OCI-LY7 (cell line): ENCODE data around the gene FAM240B. TPM values are rescaled to one million over a fixed set of nuclear protein-coding genes. Genes with fewer than 3 reads are reported as not detected.

ENCODE experiments used
- BruUV-seq: library from RNA; stranded (reverse); fragments of 400-500 nt; replicated peaks from 2 replicates; lab custom pipeline; 2021; lab: Mats Ljungman, UMichigan
- CTCF ChIA-PET: fragments of 300-600 bp; sonication (Branson Sonifier 250); formaldehyde crosslinking; loops from one replicate; lab custom pipeline; 2022; ENCODE audit warnings: antibody characterized with exemption; ENCODE audit not compliant: unreplicated experiment; lab: Charles Lee
- POLR2A ChIA-PET: fragments of 300-600 bp; sonication (Branson Sonifier 250); formaldehyde crosslinking; loops from one replicate; lab custom pipeline; 2022; ENCODE audit warnings: antibody characterized with exemption; lab: Charles Lee
- DNase-seq: peaks from one replicate; pipeline ENCODE4 v3.0.0-alpha.2; 2015; ENCODE audit warnings: low spot score
- H2AFZ ChIP-seq: fragments of 200-600 bp; sonication (generic), shearing (Covaris generic); 2 replicates; pipeline ENCODE4 v1.6.1; 2014; ENCODE audit warnings: mild to moderate bottlenecking, antibody characterized with exemption, low read length, moderate library complexity
- H3K27ac ChIP-seq: fragments of 200-600 bp; sonication (generic); 2 replicates; pipeline ENCODE4 v1.5.1; 2014; ENCODE audit warnings: mixed run types, low read depth, mild to moderate bottlenecking, moderate library complexity, low read length, inconsistent platforms; ENCODE audit not compliant: poor library complexity, severe bottlenecking
- H3K36me3 ChIP-seq: fragments of 200-600 bp; sonication (generic); 2 replicates; pipeline ENCODE4 v1.6.1; 2014; ENCODE audit warnings: mild to moderate bottlenecking, antibody characterized with exemption, low read length, moderate library complexity, mixed read lengths; ENCODE audit not compliant: insufficient read depth
- H3K4me1 ChIP-seq: fragments of 200-600 bp; sonication (generic); 2 replicates; pipeline ENCODE4 v1.5.1; 2014; ENCODE audit warnings: mild to moderate bottlenecking, low read length; ENCODE audit not compliant: insufficient read depth, poor library complexity, severe bottlenecking
- H3K4me2 ChIP-seq: fragments of 200-600 bp; sonication (generic); 2 replicates; pipeline ENCODE4 v1.6.1; 2014; ENCODE audit warnings: mild to moderate bottlenecking, low read length
- H3K4me3 ChIP-seq: fragments of 200-600 bp; sonication (generic); 2 replicates; pipeline ENCODE4 v1.5.1; 2014; ENCODE audit warnings: mild to moderate bottlenecking, low read depth, low read length; ENCODE audit not compliant: poor library complexity, severe bottlenecking
- H3K79me2 ChIP-seq: fragments of 200-600 bp; sonication (generic); 2 replicates; pipeline ENCODE4 v1.6.1; 2016; ENCODE audit warnings: low read depth, mild to moderate bottlenecking, low read length, moderate library complexity, mixed read lengths; ENCODE audit not compliant: insufficient read depth
- H3K9me2 ChIP-seq: fragments of 200-600 bp; sonication (generic); 2 replicates; pipeline ENCODE4 v1.6.1; 2016; ENCODE audit warnings: mild to moderate bottlenecking, low read length, mixed read lengths; ENCODE audit not compliant: insufficient read depth
- H3K9me3 ChIP-seq: fragments of 200-600 bp; sonication (generic); 2 replicates; pipeline ENCODE4 v1.6.1; 2014; ENCODE audit warnings: mild to moderate bottlenecking, mixed run types, low read length, mixed read lengths
- H4K20me1 ChIP-seq: fragments of 200-600 bp; sonication (generic); 2 replicates; pipeline ENCODE4 v1.6.1; 2014; ENCODE audit warnings: mild to moderate bottlenecking, antibody characterized with exemption, low read length, moderate library complexity, mixed read lengths; ENCODE audit not compliant: insufficient read depth
- EZH2phosphoT487 ChIP-seq: fragments of 200-600 bp; sonication (generic); IDR thresholded peaks from 2 replicates; pipeline ENCODE4 v1.6.1; 2018; ENCODE audit warnings: low read depth, borderline replicate concordance, mild to moderate bottlenecking, mixed run types, antibody characterized with exemption, low read length, moderate library complexity, mixed read lengths
- intact Hi-C: fragments of 100-400 bp; cut with micrococcal nuclease; formaldehyde crosslinking; loops from one replicate; pipeline ENCODE4 v1.10.0; 2022; ENCODE audit not compliant: unreplicated experiment
- total RNA-seq, 2 experiments: library from RNA; depleted of rRNA in 1 of 2; stranded (reverse); fragments of >200 nt in 1 of 2; shearing (Covaris generic) in 1 of 2; gene quantifications; 2 replicates each; pipeline ENCODE4 v1.2.3, GENCODE V29; 2014 to 2022
- TF ChIP-seq, protein P1 (sequence below): fragments of 200-600 bp; sonication (generic); conservative IDR thresholded peaks from 2 replicates; pipeline ENCODE4 v1.5.1; 2014; ENCODE audit warnings: mild to moderate bottlenecking, antibody characterized with exemption, low read length, moderate library complexity, mixed read lengths

FAM240B gene
- total RNA-seq, 2 experiments from 2014 or later: not detected

- no TSS peak for BruUV-seq
- no peak for TF ChIP-seq EZH2phosphoT487
- TF ChIP-seq, protein P1, sequence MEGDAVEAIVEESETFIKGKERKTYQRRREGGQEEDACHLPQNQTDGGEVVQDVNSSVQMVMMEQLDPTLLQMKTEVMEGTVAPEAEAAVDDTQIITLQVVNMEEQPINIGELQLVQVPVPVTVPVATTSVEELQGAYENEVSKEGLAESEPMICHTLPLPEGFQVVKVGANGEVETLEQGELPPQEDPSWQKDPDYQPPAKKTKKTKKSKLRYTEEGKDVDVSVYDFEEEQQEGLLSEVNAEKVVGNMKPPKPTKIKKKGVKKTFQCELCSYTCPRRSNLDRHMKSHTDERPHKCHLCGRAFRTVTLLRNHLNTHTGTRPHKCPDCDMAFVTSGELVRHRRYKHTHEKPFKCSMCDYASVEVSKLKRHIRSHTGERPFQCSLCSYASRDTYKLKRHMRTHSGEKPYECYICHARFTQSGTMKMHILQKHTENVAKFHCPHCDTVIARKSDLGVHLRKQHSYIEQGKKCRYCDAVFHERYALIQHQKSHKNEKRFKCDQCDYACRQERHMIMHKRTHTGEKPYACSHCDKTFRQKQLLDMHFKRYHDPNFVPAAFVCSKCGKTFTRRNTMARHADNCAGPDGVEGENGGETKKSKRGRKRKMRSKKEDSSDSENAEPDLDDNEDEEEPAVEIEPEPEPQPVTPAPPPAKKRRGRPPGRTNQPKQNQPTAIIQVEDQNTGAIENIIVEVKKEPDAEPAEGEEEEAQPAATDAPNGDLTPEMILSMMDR: no peak
- no peak overlapping the region for H3K27ac ChIP-seq
- no peak overlapping the region for H2AFZ ChIP-seq
- intact Hi-C loops: no loop called here
- no peak overlapping the region for H3K4me3 ChIP-seq
- no peaks in the 10 kb centered on the region for H4K20me1 ChIP-seq
- H3K79me2 ChIP-seq: no peaks in the 10 kb centered on the region
- no peaks in the 10 kb centered on the region for H3K4me1 ChIP-seq
- no peaks in the 10 kb centered on the region for H3K9me3 ChIP-seq
- no peak for DNase-seq
- no peaks in the 10 kb centered on the region for H3K9me2 ChIP-seq
- no peak overlapping the region for H3K4me2 ChIP-seq
- no peaks in the 10 kb centered on the region for H3K36me3 ChIP-seq
- POLR2A ChIA-PET: no interaction called here
- CTCF ChIA-PET: no interaction called here
Observed at GRCh38 chr9:38670542-38671371, 49.2 kb downstream of the FAM240B start.

GRCh38 chr9:38668791-38669466 is 51.0 kb downstream of the FAM240B start:
- intact Hi-C loops: no loop called here

GRCh38 chr9:38662763-38663593 is 57.0 kb downstream of the FAM240B start:
- DNase-seq: no peak
- intact Hi-C loops: no loop called here
- BruUV-seq: no TSS peak
- no peak overlapping the region for H3K27ac ChIP-seq
- H3K4me3 ChIP-seq: no peak overlapping the region
- no peak overlapping the region for H2AFZ ChIP-seq
- H3K4me2 ChIP-seq: no peak overlapping the region
- CTCF ChIA-PET: no interaction called here
- no peaks in the 10 kb centered on the region for H3K79me2 ChIP-seq
- no peaks in the 10 kb centered on the region for H3K36me3 ChIP-seq
- no peaks in the 10 kb centered on the region for H4K20me1 ChIP-seq
- no peaks in the 10 kb centered on the region for H3K9me3 ChIP-seq
- H3K4me1 ChIP-seq: no peaks in the 10 kb centered on the region
- TF ChIP-seq, protein P1: no peak
- no peak for TF ChIP-seq EZH2phosphoT487
- H3K9me2 ChIP-seq: no peaks in the 10 kb centered on the region
- POLR2A ChIA-PET: no interaction called here

More at GRCh38 chr9:38668791-38669466, 51.0 kb downstream of the FAM240B start:
- BruUV-seq: no TSS peak
- ChIA-PET POLR2A (no interaction called here), CTCF (no interaction called here)
- Histone ChIP-seq H3K4me3 (no peak overlapping the region), H3K27ac (no peak overlapping the region), H3K9me3 (no peaks in the 10 kb centered on the region), H3K36me3 (no peaks in the 10 kb centered on the region), H4K20me1 (no peaks in the 10 kb centered on the region), H3K4me1 (no peaks in the 10 kb centered on the region), H2AFZ (no peak overlapping the region), H3K9me2 (no peaks in the 10 kb centered on the region), H3K79me2 (no peaks in the 10 kb centered on the region), H3K4me2 (no peak overlapping the region)
- no peak for TF ChIP-seq EZH2phosphoT487
- no peak for DNase-seq
